HG02943 (cell line): ENCODE data around the gene ANKFY1.

Source experiments
- ATAC-seq: cut with Tn5 transposase; IDR thresholded peaks from one replicate; pipeline ENCODE4 v1.9.1; 2021; ENCODE audit warnings: mild to moderate bottlenecking, low read depth, moderate library complexity; ENCODE audit not compliant: unreplicated experiment

Gene ANKFY1

DNA sequence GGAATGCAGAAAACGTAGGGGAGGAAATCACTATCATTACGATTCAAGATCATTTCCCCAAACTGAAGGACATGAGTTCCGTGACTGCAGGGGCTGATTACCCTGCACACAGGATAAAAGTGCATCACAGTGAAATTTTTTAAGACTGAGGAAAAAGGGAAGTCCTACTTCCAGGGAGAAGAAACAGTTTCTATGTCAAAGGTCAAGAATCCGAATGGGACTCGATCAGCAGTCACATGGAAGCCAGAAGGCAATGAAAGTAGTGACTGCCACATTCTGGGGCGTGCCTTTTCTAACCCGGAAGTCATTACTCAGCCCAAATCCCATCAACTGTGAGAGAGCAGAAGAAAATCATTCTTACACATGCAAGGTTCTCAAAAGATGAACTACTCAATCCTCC, 133.1 kb downstream of the ANKFY1 start:
- ATAC-seq: no peak

DNA sequence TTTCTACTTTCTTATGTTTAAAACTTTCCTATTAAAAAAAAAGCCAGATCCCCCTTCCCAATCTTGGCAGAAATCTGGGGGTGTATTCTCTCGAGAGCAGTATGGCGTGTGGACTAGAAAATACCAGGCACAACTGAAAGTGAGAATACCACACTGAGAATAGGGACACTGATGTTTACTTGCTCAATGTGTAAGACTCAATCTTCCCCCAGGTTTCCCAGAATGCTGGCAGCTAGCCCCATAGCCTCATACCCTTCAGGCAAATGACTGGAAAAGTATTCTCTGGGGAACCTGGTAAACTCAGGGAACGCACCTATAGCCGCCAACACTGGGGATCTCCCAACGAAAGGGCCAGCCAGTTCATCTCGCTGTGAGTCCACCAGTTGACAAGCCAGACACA, 136.2 kb downstream of the ANKFY1 start:
- no peak for ATAC-seq

DNA sequence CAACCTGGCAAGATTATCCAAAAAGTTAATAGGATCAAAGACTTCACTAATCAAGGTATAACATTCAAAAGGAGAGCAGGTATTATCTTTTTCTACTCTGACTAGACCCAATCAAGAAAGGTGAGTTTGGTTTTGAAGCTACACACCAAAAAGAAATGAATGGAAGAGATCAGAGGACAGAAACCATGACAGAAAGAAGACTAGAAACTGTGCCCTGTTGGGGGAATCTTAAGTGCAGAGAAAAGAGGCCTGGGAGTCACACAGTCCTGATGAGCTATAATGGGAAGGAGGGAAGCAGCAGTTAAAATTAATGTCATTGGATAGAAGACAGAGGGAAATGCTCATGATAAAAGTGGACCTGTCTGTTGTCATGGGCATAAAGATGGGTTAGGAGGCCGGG, 138.2 kb downstream of the ANKFY1 start:
- no peak for ATAC-seq

DNA sequence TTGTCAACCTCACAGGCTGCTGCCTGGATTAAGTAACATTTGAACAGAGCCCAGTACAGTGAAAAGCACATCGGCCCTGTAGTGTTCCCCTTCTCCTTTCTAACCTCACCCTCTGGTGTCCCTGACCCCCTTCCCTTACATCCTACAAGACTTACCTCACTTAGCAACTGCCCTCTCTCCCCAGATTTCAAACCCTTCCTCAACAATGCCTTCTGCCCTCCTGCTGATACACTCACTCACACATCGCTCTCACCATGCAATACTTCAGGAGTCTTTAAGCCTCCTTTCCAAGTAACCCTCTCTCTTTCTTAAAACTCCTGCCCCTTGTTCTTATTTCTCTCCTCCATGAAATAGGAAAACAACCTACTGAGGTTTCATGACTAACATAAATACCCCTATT, 138.8 kb downstream of the ANKFY1 start:
- ATAC-seq: no peak

DNA sequence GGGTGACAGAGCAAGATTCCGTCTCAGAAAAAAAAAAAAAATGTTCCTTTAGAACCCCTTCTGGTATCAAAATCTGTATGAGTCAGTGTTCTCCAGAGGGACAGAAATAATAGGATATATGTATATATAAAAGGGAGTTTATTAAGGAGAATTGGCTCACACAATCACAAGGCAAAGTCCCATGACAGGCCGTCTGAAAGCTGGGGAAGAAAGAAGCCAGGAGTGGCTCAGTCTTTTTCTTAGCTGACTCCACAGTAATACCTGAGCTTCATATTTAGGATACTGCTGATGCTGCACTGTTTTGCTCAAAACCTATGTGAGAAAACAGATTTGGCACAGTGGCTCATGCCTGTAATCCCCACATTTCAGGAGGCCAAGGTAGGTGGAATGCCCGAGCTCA, 143.4 kb downstream of the ANKFY1 start:
- no peak for ATAC-seq

DNA sequence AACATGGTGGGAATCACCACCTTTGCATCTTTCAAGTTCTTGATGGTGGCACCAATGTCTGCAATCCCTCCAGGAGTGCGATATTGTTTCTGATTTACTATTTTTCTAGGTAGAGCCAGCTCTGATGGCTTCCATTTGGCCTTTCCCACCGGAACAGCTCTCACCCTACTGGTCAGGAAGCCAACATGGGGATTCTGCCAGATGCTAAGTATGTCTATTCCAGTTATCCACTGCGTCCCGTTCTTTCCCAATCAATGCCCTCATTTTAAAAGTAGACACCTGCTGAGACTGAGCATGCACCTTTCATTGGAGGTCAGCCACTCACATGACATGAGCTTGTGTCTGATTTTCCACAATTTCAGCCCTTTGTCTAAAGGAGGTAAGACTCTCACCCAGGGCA, 144.5 kb downstream of the ANKFY1 start:
- no peak for ATAC-seq

DNA sequence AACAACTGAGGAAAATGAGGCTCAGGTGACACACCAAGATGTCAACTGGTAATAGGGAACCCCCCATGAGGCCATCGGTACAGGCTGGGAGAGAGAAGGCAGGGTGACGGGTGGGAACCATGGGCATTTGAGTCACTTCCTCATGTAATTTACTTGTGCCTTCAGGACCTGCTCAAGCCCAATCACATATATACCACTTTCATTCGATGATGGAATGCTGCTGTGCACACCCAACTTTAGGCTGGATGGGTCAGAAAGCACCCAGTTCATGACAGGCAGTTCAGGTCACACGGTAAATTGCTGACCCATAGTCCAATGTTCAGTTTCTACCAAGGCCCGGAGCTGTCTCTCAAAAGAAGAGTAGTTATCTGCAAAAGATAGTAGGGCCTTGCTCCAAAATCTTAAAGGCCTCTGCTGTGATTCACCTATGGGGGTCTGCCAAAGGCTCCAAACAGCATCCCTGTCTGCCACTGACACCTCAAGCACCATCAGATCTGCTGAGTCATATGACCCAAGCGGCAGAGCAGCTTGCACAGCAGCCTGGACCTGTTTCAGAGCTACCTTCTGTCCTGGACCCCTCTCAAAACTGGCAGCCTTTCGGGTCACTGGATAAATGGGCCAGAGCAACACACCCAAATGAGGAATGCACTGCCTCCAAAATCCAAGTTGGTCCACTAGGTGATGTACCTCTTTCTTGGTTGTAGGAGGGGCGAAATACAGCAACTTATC, 145.6 kb downstream of the ANKFY1 start:
- ATAC-seq: no peak

DNA sequence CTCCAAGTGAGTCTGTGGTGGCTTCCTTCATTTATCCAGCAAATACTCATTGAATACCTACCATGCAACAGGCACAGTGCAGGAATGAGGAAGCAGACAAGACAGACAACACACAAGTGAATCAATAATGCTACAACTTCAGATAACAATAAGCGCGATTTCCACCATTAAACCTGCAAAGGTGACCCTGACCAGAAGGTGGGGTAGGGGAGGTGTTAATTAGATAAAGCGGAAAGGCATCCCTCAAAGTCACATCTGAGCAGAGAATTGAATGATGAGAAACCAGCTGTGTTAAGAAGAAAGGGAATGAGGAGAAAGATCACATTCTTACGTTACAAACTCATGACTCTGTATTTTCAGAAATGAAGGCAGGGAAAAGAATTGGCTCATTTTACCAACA, 147.3 kb downstream of the ANKFY1 start:
- ATAC-seq: no peak
